SK-N-MC (cell line): Measurements from ENCODE around the gene RSPH6A.

Source experiments
- EZH2 ChIP-seq: fragments of 200-600 bp; sonication (generic); IDR thresholded peaks from one replicate; pipeline ENCODE4 v1.6.1; 2017; ENCODE audit warnings: antibody characterized with exemption
- POLR2AphosphoS5 ChIP-seq: IDR thresholded peaks from 2 replicates; pipeline ENCODE4 v1.6.1; 2012; ENCODE audit warnings: mild to moderate bottlenecking, low read depth, low read length, borderline replicate concordance

- no peak; the same call in 1 of the 2 replicates for TF ChIP-seq POLR2AphosphoS5
- no peak for TF ChIP-seq EZH2
These were observed 541 bp upstream of the RSPH6A start for GRCh38 chr19:45815481-45816216.
